ENCODE measurements around the gene UHRF1. TPM values are rescaled to one million over a fixed set of nuclear protein-coding genes. Genes with fewer than 3 reads are reported as not detected.
A peak's percentile ranks its signal among the peaks of the same experiment; 100 is the strongest.

UHRF1 gene
- polyA plus RNA-seq, 1 donor (not counting 4 experiments of a cell fraction or from before 2014, with no cell fraction given) = 9.7 TPM

GRCh38 chr19:4906963-4907362 lies 2.3 kb upstream of the UHRF1 start:
- Histone ChIP-seq H3K36me3 (ENCODE audit: control insufficient read depth in 2 of 2, extremely low read depth in 1 of 2, insufficient read depth in 2 of 2, low read length in 2 of 2) (no peaks in the 10 kb centered on the region), H3K4me3 (ENCODE audit: control insufficient read depth in 2 of 3, extremely low read depth in 1 of 3, insufficient read depth in 2 of 3, low read depth in 1 of 3, low read length in 3 of 3) (no peak overlapping the region), H3K9ac (ENCODE audit: control insufficient read depth, extremely low read depth, insufficient read depth, low read length) (no peak overlapping the region), H3K4me1 (ENCODE audit: control insufficient read depth, extremely low read depth, insufficient read depth, low read length) (peaks cover 13% of the 10 kb centered on the region), H3K9me1 (ENCODE audit: control insufficient read depth, extremely low read depth, insufficient read depth, low read length) (peaks cover 2% of the 10 kb centered on the region), H4K20me1 (ENCODE audit: control insufficient read depth, extremely low read depth, insufficient read depth, low read length) (no peaks in the 10 kb centered on the region), H3K79me2 (ENCODE audit: control insufficient read depth, insufficient read depth, low read length) (peaks cover 6% of the 10 kb centered on the region), H3K4me2 (ENCODE audit: control insufficient read depth, extremely low read depth, insufficient read depth, low read depth, low read length) (no peak overlapping the region), H3K27ac (ENCODE audit: control insufficient read depth, insufficient read depth, low read length) (no peak overlapping the region), H3K9me3 (ENCODE audit: control insufficient read depth, low read depth, low read length) (no peaks in the 10 kb centered on the region), H2AFZ (ENCODE audit: control insufficient read depth, low read length) (no peak overlapping the region), H3K27me3 (ENCODE audit: control insufficient read depth, extremely low read depth, insufficient read depth, low read length) (no peaks in the 10 kb centered on the region)
- dilution Hi-C loops (cut with MboI; ENCODE audit: extremely low pct_ligation_motif_present, low sequenced_read_pairs) = no loop called here
- peak in 1 of 3 experiments; percentile 7 for TF ChIP-seq CTCF (optimal IDR thresholded peaks at IDR 0.05 in 1 of 3, IDR thresholded peaks at IDR 0.05 in 1 of 3, conservative IDR thresholded peaks at IDR 0.05 in 1 of 3; ENCODE audit: extremely low read depth in 1 of 3, insufficient read depth in 2 of 3, low read length in 3 of 3)
- TF ChIP-seq EZH2 (IDR thresholded peaks at IDR 0.05; ENCODE audit: low read length) = no peak
- no peak for DNase-seq (ENCODE audit: low read depth, low spot score)
- no peak for FAIRE-seq

- Histone ChIP-seq H3K4me3 (ENCODE audit: control insufficient read depth in 2 of 3, extremely low read depth in 1 of 3, insufficient read depth in 2 of 3, low read depth in 1 of 3, low read length in 3 of 3) (no peak overlapping the region), H4K20me1 (ENCODE audit: control insufficient read depth, extremely low read depth, insufficient read depth, low read length) (no peaks in the 10 kb centered on the region), H3K4me2 (ENCODE audit: control insufficient read depth, extremely low read depth, insufficient read depth, low read depth, low read length) (no peak overlapping the region), H3K4me1 (ENCODE audit: control insufficient read depth, extremely low read depth, insufficient read depth, low read length) (peaks cover 24% of the 10 kb centered on the region), H2AFZ (ENCODE audit: control insufficient read depth, low read length) (no peak overlapping the region), H3K9ac (ENCODE audit: control insufficient read depth, extremely low read depth, insufficient read depth, low read length) (no peak overlapping the region), H3K27me3 (ENCODE audit: control insufficient read depth, extremely low read depth, insufficient read depth, low read length) (no peaks in the 10 kb centered on the region), H3K36me3 (ENCODE audit: control insufficient read depth in 2 of 2, extremely low read depth in 1 of 2, insufficient read depth in 2 of 2, low read length in 2 of 2) (peaks cover 0 to 5% of the 10 kb centered on the region in 2 experiments), H3K27ac (ENCODE audit: control insufficient read depth, insufficient read depth, low read length) (no peak overlapping the region), H3K9me1 (ENCODE audit: control insufficient read depth, extremely low read depth, insufficient read depth, low read length) (peaks cover 2% of the 10 kb centered on the region), H3K9me3 (ENCODE audit: control insufficient read depth, low read depth, low read length) (no peaks in the 10 kb centered on the region), H3K79me2 (ENCODE audit: control insufficient read depth, insufficient read depth, low read length) (peaks cover 12% of the 10 kb centered on the region)
- no peak for FAIRE-seq
- DNase-seq (ENCODE audit: low read depth, low spot score) = no peak
- TF ChIP-seq CTCF (optimal IDR thresholded peaks at IDR 0.05 in 1 of 3, IDR thresholded peaks at IDR 0.05 in 1 of 3, conservative IDR thresholded peaks at IDR 0.05 in 1 of 3; ENCODE audit: extremely low read depth in 1 of 3, insufficient read depth in 2 of 3, low read length in 3 of 3) = no peak
- no peak for TF ChIP-seq EZH2 (IDR thresholded peaks at IDR 0.05; ENCODE audit: low read length)
- dilution Hi-C loops (cut with MboI; ENCODE audit: extremely low pct_ligation_motif_present, low sequenced_read_pairs) = no loop called here
These were observed 941 bp upstream of the UHRF1 start for GRCh38 chr19:4908360-4908759.

Measured in keratinocyte (primary cell).